ENCODE results near the gene PARK7. TPM values are rescaled to one million over a fixed set of nuclear protein-coding genes. Genes with fewer than 3 reads are reported as not detected.

Gene PARK7
- total RNA-seq, 4 donors from 2014 or later = 40.4 to 103 (median 82.8) TPM

DNA sequence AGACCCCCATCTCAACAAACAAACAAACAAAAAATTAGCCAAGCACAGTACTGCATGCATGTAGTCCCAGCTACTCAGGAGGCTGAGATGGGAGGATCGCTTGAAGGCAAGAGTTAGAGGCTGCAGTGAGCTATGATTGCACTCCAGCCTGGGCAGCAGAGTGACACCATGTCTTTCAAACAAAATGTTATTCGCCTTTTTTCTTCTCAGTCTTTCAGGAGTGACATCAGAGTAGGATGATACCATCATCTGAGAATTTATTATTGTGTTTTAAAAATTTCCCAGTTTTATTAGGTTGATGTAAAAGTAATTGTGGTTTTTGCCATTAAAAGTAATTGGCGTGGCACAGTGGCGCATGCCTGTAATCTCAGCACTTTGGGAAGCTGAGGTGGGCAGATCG lies 10.8 kb downstream of the PARK7 start:
- WGBS, 2 donors (ENCODE audit: low coverage in 1 of 2) = 96% methylated on average over 4 to 5 of the region's 5 CpGs
- no peak for DNase-seq
- intact Hi-C loops (cut with DNase I; ENCODE audit: low total_unique reads) = no loop called here

DNA sequence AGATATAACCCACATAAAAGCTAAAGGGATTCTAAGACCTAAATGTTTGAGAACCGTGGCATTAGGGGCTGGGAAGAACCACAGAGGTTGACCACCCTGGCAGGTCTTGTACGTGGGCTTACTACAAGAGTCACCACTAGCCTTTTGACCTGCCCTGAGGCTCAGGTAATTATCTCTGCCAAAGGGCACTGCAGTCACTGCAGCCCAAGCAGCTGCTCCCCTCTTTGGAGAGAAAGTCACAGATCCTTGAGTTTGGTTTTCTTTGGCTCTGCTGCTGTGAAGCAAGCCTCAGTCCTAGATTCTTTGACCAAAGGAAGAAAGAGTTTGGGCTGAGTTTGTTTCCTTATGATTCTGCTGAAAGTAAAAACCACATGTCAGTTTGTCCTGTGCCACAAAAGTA lies 11.6 kb downstream of the PARK7 start:
- DNase-seq = no peak
- intact Hi-C loops (cut with DNase I; ENCODE audit: low total_unique reads) = no loop called here
- Histone ChIP-seq H3K4me1 (peaks cover 0 to 5% (median 0%) of the 10 kb centered on the region in 4 donors), H3K9me3 (no peaks in the 10 kb centered on the region), H3K27me3 (no peaks in the 10 kb centered on the region), H3K27ac (no peak overlapping the region), H3K36me3 (peaks cover 0 to 54% (median 13%) of the 10 kb centered on the region in 4 donors), H3K4me3 (no peak overlapping the region)
- in situ Hi-C loops (cut with MboI; ENCODE audit: low pct_ligation_motif_present in 1 of 4, low pct_unique_long_range_greater_than_20kb in 1 of 4, low sequenced_read_pairs in 3 of 4) = loop anchor here in 1 of 4 donors (10.0 kb wide), 1 partner anchor 342 kb away; the partner anchor contains the start of gene SLC45A1
- 82% methylated on average over 2 of the region's 2 CpGs; no CpG with 5 or more reads in 1 of the 2 donors for WGBS, 2 donors (ENCODE audit: low coverage in 1 of 2)
- TF ChIP-seq POLR2A (IDR thresholded peaks at IDR 0.05) (no peak), EP300 (IDR thresholded peaks at IDR 0.05; ENCODE audit: low read depth) (no peak), POLR2AphosphoS5 (IDR thresholded peaks at IDR 0.05) (no peak)
- TF ChIP-seq, protein P1, sequence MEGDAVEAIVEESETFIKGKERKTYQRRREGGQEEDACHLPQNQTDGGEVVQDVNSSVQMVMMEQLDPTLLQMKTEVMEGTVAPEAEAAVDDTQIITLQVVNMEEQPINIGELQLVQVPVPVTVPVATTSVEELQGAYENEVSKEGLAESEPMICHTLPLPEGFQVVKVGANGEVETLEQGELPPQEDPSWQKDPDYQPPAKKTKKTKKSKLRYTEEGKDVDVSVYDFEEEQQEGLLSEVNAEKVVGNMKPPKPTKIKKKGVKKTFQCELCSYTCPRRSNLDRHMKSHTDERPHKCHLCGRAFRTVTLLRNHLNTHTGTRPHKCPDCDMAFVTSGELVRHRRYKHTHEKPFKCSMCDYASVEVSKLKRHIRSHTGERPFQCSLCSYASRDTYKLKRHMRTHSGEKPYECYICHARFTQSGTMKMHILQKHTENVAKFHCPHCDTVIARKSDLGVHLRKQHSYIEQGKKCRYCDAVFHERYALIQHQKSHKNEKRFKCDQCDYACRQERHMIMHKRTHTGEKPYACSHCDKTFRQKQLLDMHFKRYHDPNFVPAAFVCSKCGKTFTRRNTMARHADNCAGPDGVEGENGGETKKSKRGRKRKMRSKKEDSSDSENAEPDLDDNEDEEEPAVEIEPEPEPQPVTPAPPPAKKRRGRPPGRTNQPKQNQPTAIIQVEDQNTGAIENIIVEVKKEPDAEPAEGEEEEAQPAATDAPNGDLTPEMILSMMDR (IDR thresholded peaks at IDR 0.05) = no peak

More for the DNA sequence above, 10.8 kb downstream of the PARK7 start:
- no peaks in the 10 kb centered on the region for H3K9me3 ChIP-seq
- H3K4me3 ChIP-seq = no peak overlapping the region
- no peak overlapping the region for H3K27ac ChIP-seq
- TF ChIP-seq EP300 (IDR thresholded peaks at IDR 0.05; ENCODE audit: low read depth) (no peak), POLR2AphosphoS5 (IDR thresholded peaks at IDR 0.05) (no peak), POLR2A (IDR thresholded peaks at IDR 0.05) (no peak)
- TF ChIP-seq, protein P1 (IDR thresholded peaks at IDR 0.05) = no peak
- H3K27me3 ChIP-seq = no peaks in the 10 kb centered on the region
- in situ Hi-C loops (cut with MboI; ENCODE audit: low pct_ligation_motif_present in 1 of 4, low pct_unique_long_range_greater_than_20kb in 1 of 4, low sequenced_read_pairs in 3 of 4) = loop anchor here in 1 of 4 donors (10.0 kb wide), 1 partner anchor 343 kb away; the partner anchor contains the start of gene SLC45A1
- peaks cover 0 to 52% (median 14%) of the 10 kb centered on the region in 4 donors for H3K36me3 ChIP-seq
- peaks cover 0 to 8% (median under 1%) of the 10 kb centered on the region in 4 donors for H3K4me1 ChIP-seq

DNA sequence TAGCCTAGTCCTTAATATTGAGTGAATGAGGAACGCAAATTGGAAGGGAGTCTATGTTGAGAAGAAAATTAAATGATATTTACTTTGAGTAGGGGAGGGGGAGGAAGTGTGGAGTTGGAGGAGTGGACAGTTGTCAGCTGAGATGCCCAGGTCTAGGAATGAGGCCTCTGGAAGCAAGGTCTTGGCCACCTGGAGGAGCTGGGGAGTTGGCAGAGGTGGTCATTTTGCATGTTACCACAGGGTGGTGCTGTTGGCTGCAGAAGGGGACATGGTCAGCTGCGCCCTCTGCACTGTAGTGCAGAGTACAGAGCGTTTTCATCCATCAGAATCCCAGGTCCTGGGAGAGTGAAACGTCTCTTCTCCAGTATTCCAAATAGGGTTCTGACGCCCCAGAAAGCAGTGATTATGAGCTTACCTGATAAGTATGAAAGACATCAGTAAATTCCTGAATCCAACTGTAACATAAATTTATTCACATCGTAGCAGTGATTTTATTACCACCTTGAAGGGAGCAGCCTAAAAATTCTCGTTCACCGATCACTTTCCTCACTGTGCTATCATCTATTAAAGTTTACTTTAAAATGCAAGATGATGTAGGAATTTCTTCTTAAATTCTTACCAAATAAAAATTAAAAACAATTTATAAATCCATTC lies 13.8 kb downstream of the PARK7 start:
- in situ Hi-C loops (cut with MboI; ENCODE audit: low pct_ligation_motif_present in 1 of 4, low pct_unique_long_range_greater_than_20kb in 1 of 4, low sequenced_read_pairs in 3 of 4) = loop anchor here in 2 of 4 donors (10.0 to 25.0 kb wide), 2 partner anchors 339 to 887 kb away; partner anchors contain the start of gene SLC45A1 (in 1 of the 2)
- peak; percentile 80 for DNase-seq
- 50 to 84% methylated on average over 5 to 8 of the region's 8 CpGs for whole genome bisulfite sequencing, 2 donors (ENCODE audit: low coverage in 1 of 2)
- TF ChIP-seq EP300 (IDR thresholded peaks at IDR 0.05; ENCODE audit: low read depth) (no peak), POLR2A (IDR thresholded peaks at IDR 0.05) (no peak), POLR2AphosphoS5 (IDR thresholded peaks at IDR 0.05) (peak in 1 of 3 donors; percentile 25)
- TF ChIP-seq, protein P1 (IDR thresholded peaks at IDR 0.05) = peak; percentile 74 to 90 (median 87)
- H3K9me3 ChIP-seq = no peaks in the 10 kb centered on the region
- H3K36me3 ChIP-seq = peaks cover 0 to 55% (median 16%) of the 10 kb centered on the region in 4 donors
- H3K4me1 ChIP-seq = peaks cover 0 to 5% (median 0%) of the 10 kb centered on the region in 4 donors
- no peak overlapping the region for H3K4me3 ChIP-seq
- no peaks in the 10 kb centered on the region for H3K27me3 ChIP-seq
- intact Hi-C loops (cut with DNase I; ENCODE audit: low total_unique reads) = no loop called here
- H3K27ac ChIP-seq = no peak overlapping the region

DNA sequence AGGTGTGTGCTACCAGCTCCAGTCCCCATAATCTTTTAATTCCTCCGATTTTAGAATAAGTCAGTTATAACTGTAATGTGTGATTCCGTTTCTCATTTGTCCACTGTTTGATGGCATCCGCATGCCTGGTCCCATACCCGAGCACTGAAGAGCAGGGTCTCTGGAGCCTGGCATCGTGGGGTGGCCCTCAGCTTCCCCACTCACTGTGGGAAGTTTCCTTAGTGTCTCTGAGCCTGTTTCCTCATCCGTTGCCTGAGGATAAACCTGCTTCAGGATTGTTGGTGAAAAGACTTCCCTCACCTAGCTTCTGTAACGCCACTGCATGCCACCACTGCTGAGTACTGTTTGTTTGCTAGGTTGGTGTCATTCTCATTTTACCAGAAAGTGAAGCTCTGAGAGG lies 19.5 kb downstream of the PARK7 start:
- no peaks in the 10 kb centered on the region for H3K27me3 ChIP-seq
- peaks cover 0 to 48% (median 13%) of the 10 kb centered on the region in 4 donors for H3K36me3 ChIP-seq
- intact Hi-C loops (cut with DNase I; ENCODE audit: low total_unique reads) = no loop called here
- no peak overlapping the region for H3K4me3 ChIP-seq
- 84 to 90% methylated on average over 6 to 7 of the region's 7 CpGs for WGBS, 2 donors (ENCODE audit: low coverage in 1 of 2)
- in situ Hi-C loops (cut with MboI; ENCODE audit: low pct_ligation_motif_present in 1 of 4, low pct_unique_long_range_greater_than_20kb in 1 of 4, low sequenced_read_pairs in 3 of 4) = loop anchor here in 2 of 4 donors (10.0 to 25.0 kb wide), 3 partner anchors 334 to 881 kb away; partner anchors contain the start of gene SLC45A1 (in 2 of the 2)
- H3K4me1 ChIP-seq = peaks cover 0 to 13% (median 4%) of the 10 kb centered on the region in 4 donors
- no peaks in the 10 kb centered on the region for H3K9me3 ChIP-seq
- no peak overlapping the region for H3K27ac ChIP-seq
- DNase-seq = no peak
- TF ChIP-seq POLR2A (IDR thresholded peaks at IDR 0.05) (no peak), EP300 (IDR thresholded peaks at IDR 0.05; ENCODE audit: low read depth) (no peak), POLR2AphosphoS5 (IDR thresholded peaks at IDR 0.05) (no peak)
- TF ChIP-seq, protein P1 (IDR thresholded peaks at IDR 0.05) = no peak

All from transverse colon (tissue), 4 donors.